HK-2 (cell line): ENCODE measurements around the gene PHOX2A.
"Not testable (repeated sequence)": the region's sequence is repeated elsewhere in the genome, so short reads cannot be mapped to it uniquely, and the experiment has no call there.

Experiments
- DNase-seq: peaks from one replicate; pipeline ENCODE4 v3.0.0-alpha.2; 2018; ENCODE audit not compliant: unreplicated experiment

The PHOX2A gene

DNA sequence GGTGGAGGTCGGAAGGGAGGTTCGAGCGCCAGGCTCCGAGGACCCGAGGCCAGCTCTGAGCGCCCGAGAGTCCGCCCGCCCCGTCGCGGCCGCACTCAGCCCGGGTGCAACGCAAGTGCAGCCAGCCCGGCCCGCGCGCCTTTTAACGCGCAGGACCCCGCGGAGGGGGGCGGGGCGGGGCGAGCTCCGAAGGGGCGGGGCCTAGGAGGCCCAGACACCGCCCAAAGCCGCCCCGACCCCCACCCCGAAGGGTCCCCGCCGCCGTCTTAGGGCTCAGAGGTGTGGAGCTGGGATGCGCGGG, at the start of gene PHOX2A:
Gene PHOX2A, minus strand, starts transcription at position 117 of the 301 bp plus-strand sequence. CDS start 172 bp downstream, outside the sequence.
- DNase-seq: no peak

DNA sequence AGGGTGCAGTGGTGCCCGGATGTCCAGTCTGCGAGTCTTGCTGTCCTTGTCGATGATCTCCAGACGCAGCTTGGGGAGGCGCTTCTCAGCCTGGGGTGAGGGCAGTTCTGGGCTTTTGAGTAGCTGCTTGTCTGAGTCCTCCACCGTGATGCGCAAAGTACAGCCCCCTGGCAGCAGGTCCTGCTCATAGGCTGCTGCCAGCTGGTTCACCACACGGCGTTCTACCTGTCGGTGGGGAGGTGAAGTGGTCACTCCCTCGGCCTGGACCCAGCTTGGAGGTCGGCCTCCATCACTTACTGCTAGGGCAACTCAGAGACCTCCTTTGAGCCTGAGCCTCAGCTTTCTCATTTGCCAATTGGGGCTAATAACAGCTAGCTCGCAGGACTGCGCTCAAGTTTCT, 49.4 kb upstream of the PHOX2A start:
- DNase-seq: no peak

DNA sequence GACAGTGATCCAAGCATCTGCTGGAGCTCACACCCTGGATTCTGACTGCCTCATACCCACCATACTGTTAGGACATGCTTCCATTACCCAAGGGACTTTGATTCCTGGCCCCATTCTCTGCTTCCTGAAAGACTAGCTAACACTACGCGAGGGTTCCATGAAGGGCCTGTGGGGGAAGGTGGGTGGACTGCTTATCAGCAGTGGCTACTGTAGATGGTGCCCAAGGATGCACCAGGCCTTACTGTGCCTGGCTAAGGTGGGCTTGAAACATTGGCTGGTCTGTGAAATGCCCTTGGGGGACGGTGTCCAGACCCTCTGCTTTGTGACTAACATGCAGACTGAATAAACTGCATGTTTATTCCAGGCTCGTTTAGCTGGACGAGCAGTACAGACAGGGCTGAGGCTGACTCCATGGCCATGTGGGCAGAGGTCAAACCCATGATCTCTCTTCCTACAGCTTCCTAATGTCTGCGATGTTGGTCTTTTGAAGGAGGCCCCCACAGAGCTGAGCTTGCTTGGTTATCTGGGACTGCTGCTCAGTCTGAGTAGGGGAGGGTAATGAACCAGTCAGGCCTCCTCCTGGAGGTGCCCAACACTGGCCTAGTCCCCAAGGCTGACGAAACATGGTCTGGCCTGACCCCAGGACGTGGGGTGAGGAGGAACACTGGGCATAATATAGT, 48.3 kb upstream of the PHOX2A start:
- no peak for DNase-seq

DNA sequence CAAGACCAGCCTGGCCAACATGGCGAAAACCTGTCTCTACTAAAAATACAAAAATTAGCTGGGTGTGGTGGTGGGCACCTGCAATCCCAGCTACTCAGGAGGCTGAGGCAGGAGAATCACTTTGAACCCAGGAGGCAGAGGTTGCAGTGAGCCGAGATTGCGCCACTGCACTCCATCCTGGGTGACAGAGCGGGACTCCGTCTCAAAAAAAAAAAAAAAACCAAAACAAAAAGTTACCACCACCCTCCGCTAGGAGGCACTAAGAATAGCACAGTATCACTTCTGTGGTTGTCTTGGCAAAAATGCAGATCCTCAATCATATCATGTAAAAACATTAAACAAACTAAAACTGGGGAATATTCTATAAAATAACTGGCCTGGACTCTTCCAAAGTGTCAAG, 46.8 kb upstream of the PHOX2A start:
- DNase-seq: not testable (repeated sequence)

DNA sequence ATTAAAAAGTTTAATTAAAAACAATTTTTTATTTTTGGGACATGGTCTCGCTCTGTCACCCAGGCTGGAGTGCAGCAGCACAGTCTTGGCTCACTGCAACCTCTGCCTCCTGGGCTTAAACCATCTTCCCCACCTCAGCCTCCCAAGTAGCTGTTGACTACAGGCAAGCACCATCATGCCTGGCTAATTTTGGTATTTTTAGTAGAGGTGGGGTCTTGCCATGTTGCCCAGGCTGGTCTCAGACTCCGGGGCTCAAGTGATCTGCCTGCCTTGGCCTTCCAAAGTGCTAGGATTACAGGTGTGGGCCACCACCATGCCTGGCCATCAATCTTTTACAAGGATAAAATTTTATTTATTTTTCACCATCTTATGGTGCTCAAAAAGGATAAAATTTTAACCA, 43.3 kb upstream of the PHOX2A start:
- no peak for DNase-seq

DNA sequence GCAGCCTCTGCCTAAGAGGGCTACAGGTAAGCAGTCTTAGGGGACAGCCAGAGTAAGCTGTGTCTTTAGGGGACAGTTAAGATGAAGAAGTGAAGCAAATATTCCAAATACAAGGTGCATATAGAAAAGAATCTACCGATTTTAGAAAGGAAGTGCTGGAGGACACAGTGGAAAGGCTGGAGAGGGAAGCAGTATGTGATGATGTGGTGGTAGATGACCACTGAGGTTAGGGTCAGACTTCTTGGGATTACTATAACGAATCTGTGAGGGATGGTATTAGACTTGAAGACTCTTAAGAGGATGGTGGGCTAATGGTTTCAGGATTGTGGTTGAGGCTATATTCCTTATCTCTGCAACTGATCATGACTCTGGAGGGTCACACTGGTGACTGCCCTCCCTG, 40.0 kb upstream of the PHOX2A start:
- DNase-seq: no peak

DNA sequence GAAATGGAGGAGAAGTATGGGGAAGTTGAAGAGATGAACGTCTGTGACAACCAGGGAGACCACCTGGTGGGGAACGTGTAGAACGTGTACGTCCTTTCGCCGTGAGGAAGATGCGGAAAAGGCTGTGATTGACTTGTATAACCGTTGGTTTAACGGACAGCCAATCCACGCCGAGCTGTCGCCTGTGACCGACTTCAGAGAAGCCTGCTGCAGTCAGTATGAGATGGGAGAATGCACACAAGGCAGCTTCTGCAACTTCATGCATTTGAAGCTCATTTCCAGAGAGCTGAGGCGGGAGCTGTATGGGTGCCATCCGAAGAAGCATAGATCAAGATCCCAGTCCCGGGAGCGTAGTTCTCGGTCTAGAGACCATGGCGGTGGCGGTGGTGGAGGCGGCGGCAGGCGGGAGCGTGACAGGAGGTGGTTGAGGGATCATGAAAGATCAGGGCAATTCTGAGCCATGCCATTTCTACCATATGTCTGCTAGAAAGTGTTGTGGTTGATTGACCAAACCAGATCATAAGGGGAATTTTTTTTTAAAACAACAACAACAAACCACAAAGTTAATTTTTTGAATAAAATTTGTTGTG, 36.8 kb upstream of the PHOX2A start:
- no peak for DNase-seq

GRCh38 chr11:72280037-72280436, 36.1 kb upstream of the PHOX2A start:
- DNase-seq: no peak

DNA sequence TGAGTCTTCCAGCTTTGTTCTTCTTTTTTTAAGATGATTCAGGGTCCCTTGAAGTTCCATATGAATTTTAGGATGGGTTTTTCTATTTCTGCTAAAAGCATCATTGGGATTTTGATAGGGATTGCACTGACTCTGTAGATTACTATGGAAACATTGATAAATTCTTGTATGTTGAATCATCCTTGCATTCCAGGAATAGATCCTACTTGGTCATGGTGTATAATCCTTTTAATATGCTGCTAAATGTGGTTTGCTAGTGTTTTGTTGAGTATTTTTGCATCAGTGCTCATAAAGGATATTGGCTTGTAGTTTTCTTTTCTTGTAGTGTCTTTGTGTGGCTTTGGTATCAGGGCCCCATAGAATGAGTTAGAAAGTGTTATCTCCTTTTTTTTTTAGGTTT, 34.9 kb upstream of the PHOX2A start:
- DNase-seq: no peak

GRCh38 chr11:72274435-72274834, 30.5 kb upstream of the PHOX2A start:
- DNase-seq: no peak

- DNase-seq: no peak
Measured at GRCh38 chr11:72271980-72272379, 28.0 kb upstream of the PHOX2A start.

- no peak for DNase-seq
Measured at GRCh38 chr11:72267956-72268617, 24.1 kb upstream of the PHOX2A start.

DNA sequence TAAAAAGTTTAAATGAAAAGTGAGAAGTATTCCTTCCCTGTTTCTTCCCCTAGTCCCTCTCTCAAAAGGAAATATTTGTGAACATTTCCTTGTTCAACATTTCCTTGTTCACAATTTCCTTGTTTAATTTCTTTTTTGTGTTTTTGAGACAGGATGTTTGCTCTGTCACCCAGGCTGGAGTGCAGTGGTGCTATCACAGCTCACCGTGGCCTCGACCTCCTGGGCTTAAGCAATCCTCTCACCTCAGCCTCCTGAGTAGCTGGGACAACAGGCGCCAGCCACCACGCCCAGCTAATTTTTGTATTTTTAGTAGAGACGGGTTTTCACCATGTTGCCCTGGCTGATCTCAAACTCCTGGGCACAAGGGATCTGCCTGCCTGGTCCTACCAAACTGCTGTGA, 23.0 kb upstream of the PHOX2A start:
- not testable (repeated sequence) for DNase-seq

GRCh38 chr11:72265951-72266350, 22.0 kb upstream of the PHOX2A start:
- DNase-seq: no peak

DNA sequence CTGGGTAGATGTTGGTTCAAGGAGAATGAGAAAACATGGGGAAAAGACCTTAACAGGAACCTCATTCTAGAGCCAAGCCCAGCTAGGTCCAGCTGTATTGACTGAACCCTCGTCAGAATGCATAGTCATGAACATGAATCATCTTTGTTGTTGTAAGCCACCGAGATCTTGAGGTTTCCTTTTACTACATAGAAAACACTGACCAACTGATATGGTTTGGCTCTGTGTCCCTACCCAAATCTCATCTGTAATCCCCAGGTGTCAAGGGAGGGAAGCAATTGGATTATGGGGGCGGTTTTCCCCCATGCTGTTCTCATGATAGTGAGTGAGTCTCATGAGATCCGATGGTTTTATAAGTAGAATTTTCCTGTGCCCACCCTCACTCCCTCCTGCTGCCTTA, 19.4 kb upstream of the PHOX2A start:
- DNase-seq: no peak

GRCh38 chr11:72260574-72260973, 16.6 kb upstream of the PHOX2A start:
- no peak for DNase-seq

- DNase-seq: no peak
Measured at GRCh38 chr11:72259490-72259889, 15.5 kb upstream of the PHOX2A start.

DNA sequence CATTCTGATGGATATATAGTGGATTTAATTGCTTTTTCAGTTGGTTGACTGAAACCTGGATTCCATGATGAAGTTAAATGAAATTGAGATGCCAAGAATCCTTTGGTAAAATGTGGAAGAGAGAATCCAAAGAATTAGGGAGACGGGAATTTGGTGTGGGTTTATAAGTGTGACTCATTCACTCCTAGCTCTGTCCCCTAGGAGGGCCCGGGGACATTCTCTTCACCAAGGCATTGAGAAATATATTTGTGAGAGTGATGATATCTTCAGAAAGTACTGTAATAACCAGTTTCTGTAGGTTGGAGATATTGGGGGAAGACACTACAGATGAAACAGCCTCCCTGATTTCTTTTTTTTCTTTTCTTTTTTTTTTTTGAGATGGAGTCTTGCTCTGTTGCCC, 13.6 kb upstream of the PHOX2A start:
- DNase-seq: no peak

GRCh38 chr11:72254299-72254993, 10.5 kb upstream of the PHOX2A start:
- DNase-seq: no peak

DNA sequence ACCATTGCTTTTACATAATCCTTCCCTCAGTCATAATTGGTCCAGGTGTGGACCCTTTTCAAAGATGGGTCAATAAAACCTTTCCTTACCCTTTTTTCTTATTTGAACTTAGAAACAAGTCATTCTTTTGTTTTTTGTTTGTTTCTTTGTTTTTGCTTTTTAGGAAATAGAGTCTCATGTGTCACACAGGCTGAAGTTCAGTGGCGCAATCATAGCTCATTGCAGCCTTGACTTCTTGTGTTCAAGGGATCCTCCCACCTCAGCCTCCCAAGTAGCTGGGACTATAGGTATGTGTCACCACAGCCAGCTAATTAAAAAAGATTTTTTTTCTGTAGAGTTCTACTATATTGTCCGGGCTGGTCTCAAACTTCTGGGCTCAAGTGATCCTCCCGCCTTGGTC, 9.4 kb upstream of the PHOX2A start:
- no peak for DNase-seq

- no peak for DNase-seq
Measured at GRCh38 chr11:72251614-72252013, 7.6 kb upstream of the PHOX2A start.

- DNase-seq: no peak
Measured at GRCh38 chr11:72250661-72251464, 6.9 kb upstream of the PHOX2A start.
